Stimulated activated CD8-positive, alpha-beta memory T cell treated with anti-CD3 and anti-CD28 coated beads, Interleukin-12 subunit alpha, Interleukin-12 subunit beta, amount 100 ng/mL, for 24 hours (primary cell): Measurements from ENCODE around the gene ZNF750.
"Not testable (repeated sequence)": the region's sequence is repeated elsewhere in the genome, so short reads cannot be mapped to it uniquely, and the experiment has no call there.

Source experiments
- DNase-seq: peaks from one replicate; pipeline ENCODE4 v3.0.0-alpha.2; 2020; ENCODE audit errors: extremely low read depth

The ZNF750 gene

DNA sequence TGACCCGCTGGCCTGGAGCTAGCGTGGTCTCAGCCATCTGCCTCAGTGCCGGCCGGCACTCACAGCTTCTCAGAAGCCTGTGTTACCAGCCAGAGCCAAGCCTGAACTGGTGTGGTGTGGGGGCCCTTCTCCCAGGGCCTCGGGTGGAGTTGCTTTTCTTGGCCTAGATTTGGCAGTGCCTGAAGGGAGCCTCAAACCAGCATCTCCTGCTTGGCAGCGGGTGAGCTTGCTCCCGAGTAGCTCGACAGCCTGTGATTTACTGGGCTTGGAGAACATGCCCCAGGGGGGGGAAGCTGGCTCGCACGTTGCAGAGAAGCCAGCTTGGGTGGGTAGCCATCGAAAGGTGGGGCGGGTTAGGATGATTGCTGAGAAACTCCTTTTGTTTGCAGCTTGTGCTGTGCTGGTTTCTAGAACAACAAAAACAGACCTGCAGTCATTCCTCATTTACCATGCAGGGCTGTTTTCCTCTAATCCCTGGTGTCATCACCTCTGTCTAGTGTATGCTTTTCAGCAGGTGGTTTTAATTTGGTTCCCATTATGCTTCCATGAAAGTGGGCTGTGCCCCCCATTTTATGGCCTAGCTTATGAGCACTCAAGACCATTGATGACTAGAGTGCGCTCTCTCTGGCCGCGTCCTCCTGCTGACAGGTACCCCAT is 45.7 kb downstream of the ZNF750 start:
- DNase-seq = no peak

DNA sequence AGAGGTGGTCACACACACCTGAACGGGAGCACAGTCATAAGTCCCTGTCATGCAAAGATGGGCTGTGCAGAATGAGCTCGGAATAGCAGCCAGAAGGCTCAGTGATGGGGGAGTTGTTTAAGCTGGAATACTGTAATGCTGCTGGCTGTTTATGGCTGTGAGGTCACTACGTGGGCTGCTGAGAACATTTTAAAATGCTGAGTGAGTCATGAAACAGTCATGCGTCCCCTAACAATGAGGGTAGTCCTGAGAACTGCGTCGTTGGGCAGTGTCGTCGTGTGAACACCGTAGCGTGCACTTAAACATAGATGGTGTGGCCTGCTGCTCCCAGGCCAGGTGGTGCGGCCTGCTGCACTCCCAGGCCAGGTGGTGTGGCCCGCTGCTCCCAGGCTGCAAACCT is 48.3 kb downstream of the ZNF750 start:
- no peak for DNase-seq

DNA sequence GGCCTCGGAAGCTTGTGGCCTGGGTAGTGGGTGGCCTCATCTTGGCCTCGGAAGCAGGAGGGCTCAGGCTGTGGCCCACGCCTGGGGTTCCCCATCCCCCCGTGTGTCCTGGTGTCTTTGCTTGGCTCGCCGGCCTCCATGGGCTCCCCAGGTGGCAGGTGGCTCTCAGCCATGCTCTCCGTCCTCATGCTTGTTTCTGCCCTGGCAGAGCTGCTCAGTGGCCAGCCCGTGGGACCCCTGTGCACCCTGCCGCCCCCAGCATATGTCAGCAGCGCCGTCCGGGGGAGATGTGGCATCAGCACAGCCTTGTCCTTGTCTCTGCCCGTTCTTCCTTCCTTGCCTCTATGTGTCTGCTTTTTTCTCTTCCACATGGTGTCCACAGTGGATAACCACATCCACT is 49.4 kb downstream of the ZNF750 start:
- DNase-seq = no peak

DNA sequence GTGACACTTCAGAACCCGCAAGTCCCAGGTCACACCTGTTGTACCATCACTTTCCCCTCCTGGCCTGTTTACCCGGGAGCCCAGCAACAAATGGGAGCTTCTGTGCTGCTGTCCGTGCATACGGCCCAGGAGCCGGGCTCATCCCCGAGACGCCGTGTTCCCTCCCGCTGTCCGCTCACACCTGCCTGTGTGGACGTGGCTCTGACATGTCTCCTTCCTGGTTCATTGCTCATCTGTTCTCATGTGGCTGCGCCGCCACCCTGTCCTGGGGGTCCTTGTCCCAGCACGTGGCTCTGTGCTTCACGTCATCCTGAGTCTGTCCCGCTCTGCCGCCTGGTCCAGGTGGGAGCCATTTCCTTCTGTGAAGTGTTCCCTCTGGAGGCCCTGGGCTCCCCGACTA is 50.0 kb downstream of the ZNF750 start:
- DNase-seq = no peak

DNA sequence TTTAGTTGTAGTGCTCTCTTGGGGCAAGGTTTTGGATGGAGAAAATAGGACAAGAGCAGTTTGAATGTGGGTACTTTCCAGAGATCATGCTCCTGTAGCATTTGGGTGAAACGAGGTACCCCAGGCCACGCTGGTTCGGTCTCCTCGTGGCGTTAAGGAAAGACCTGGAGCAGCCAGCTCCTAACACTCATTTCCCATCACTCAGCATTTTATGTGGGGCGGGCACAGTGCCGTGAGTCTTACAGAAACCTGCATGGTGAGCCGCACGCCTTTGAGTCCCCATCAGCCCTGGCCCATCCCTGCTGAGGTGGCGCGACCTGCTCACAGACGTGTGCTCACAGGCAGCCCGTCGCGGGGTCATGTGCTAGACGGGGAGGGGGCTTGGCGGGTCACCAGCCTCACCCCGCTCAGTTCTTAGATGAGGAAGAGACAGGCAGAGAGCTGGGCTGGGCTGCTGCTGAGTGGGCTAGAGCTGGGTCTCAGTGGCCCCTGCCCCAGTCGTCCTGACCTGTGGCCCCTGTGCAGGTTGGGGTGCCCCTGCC is 50.7 kb downstream of the ZNF750 start:
- DNase-seq = no peak

DNA sequence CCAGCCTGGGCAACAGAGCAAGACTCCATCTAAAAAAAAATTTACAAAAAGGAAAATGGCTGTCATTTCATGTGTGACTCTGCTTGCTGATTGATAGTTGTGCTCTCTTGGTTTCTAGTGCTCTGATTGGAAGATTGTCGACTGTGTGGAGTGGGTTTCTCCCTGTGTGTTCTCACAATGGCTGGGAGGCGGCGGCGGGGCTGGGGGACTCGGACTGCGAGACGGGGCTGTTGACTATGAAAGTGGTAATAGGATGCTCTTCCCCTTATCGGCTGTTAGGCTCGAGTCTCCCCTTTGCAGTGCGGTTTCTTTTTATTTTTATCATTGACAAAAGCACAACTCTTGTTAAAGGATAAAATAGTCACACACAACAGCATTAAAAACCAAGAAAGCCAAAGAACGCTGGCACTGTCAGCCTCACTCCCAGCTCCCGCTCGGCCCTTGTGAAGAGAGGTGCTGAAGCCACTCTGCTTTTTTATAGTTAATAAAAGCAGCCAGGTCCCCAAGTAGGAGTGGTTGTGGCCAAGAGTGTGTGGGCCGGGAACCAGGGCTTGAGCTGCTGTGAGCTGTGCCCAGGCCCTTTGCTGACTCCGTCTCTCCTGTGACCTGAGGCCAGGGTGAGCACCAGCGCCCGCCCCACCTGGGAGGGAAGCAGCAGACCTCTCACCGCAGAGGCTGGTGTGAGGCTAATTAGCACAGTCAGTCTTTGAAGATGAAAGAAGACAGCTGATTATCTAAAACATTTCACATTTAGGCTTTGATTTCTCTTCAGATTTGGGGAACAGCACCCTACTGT is 51.4 kb downstream of the ZNF750 start:
- no peak for DNase-seq

DNA sequence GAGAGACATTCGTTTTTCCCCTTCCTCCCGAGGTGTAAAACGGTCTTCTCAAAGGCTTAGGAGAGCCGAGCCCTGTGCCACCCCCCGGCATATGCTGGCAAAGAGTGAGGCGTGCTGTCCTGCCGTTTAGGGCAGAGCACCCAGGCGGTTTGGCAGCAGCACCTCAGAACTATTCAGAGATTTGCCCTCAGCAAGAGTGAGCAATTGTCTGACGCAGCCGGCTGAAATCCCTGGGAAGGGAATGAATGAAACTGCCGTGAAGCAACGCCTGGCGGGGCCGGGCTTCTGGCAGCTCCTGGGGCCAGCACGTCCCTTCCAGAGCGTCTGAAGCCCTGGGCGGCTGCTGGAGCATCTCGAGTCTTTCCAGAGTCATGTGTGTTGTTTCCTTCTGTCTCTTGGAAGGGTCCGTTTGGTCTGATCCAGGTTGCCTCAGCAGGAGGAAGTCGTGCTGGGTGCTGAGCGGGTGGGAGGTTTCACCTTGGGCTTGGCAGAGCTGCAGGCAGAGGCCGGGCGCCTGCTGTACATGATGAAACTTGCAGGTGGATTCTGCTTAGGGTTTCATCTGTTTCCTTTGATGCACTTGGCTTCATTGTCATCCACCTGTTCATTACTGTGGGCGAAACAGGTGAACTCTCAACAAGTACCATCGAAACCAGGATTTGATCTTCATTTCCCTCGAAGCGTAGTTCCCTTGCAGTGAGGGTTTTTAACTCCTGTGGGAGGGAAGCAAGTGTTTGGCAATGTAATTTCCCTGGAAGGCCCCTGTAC is 52.6 kb downstream of the ZNF750 start:
- DNase-seq = no peak

DNA sequence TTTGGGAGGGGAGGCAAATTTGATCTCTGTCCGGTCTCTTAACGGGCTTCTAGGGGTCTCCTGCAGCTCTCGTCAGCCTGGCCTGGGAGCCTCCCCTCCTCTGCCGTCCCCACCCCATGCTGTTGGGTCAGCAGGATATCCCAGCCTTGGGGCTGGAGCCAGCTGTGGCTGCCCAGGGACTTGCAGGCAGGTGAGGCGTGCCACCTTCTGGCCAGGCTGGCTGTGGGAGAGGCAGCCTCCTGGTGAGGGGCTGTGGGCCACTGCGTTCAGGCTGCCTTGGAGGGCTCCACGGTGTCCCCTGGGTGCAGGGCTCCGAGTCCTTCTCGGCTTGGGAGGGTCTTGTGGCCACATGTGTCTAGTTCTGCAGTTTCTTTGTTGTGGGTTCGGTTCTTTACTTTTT is 53.4 kb downstream of the ZNF750 start:
- no peak for DNase-seq

DNA sequence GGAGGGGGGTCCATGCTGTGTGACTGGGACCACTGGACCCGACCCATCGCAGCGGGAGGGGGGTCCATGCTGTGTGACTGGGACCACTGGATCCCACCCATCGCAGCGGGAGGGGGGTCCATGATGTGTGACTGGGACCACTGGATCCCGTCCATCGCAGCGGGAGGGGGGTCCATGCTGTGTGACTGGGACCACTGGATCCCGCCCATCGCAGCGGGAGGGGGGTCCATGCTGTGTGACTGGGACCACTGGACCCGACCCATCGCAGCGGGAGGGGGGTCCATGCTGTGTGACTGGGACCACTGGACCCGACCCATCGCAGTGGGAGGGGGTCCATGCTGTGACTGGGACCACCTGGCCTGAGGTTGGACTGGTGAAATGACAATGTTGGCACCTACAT is 54.2 kb downstream of the ZNF750 start:
- not testable (repeated sequence) for DNase-seq

DNA sequence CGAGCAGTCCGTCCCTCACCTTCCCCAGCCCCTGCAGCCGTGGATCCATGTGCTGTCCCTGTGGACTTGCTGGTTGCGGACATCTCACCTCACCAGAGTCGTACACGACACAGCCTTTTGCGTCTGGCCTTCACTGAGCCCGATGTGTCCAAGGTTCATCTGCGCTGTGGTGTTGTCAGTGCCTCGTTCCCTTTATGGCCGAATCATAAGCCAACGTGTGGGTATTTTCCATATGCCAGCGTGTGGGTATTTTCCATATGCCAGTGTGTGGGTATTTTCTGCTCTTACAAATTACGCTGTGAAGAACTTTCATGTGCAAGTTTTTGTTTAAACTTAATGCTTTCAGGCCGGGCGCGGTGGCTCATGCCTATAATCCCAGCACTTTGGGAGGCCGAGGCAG is 56.3 kb downstream of the ZNF750 start:
- no peak for DNase-seq

DNA sequence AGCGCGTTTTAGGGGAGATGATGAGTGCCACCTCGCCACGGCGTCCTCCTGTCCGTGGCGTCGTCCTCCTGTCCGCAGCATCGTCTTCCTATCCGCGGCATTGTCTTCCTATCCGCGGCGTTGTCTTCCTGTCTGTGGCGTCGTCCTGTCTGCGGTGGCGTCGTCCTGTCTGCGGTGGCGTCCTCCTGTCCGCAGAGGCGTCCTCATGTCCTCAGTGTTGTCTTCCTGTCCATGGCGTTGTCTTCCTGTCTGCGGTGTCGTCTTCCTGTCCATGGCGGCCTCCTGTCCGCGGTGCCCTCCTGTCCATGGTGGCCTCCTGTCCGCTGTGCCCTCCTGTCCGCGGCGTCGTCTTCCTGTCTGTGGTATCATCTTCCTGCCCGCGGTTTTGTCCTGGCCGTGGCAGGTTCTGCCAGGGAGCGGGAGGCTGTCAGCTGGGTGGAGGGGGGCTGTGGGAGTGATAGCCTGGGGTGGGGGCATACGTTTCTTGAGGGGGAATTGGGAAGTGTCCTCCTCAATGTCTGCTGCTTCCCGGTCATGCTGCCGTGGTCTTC is 57.1 kb downstream of the ZNF750 start:
- no peak for DNase-seq

DNA sequence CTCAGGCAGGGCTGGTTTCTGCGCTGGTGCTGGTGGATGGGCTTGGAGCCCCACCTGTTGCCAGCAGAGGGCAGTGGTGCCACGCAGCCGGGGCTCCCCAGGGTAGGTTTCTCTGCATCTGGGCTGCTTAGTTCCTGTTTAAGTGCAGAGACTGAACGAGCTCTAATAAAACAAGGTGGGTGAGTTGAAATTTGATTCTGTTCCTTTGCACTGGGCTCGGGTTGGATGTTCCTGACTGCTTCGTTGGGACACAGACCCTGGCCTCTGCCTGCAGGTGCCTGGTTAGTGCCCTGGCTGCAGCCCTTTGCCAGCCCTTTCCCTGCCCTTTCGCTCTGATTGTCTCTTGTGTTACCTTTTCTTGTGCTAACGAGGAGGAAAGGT is 57.9 kb downstream of the ZNF750 start:
- peak; percentile 44 for DNase-seq

DNA sequence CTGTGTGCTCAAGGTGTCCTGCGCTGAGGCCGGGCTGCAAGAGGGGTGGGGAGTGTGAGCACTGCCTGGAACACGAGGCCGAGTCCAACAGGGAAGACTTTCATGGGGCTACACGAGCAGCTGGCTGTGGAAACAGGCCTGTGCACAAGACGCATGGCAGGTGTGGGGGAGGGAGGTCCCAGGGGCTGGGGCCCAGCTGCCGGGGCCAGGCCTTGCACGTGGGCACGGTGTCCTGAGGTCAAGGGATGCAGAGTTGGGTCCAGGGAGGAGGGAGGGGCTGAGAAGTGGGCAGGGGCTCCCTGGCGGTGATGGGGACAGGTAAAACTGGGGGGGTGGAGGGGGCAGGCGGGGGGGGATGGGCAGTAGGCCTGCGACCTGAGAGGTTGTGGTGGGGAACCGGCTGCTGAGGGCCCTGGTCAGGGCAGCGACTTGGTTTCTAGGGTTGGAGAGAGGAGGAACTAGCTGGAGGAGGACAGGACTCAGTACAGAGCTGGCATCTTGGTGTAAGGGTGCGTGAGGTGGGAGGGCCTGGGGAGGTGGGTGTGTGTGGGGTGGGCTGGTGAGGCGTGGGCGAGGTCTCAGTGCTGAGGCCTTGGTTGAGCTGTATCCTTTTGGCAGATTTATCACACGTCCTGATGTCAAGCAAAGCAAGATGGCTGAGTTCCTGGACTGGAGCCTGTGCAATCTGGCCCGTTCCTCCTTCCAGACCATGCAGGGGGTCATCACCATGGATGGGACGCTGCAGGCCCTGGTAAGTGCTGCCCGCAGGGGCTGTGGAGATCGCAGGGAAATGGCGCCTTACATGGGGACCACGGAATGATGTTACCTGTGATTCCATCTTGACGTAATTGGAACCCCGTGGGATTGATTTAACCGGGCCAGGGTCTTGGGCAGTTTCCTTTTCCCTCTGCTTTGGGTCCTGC is 58.6 kb downstream of the ZNF750 start:
- DNase-seq = no peak

DNA sequence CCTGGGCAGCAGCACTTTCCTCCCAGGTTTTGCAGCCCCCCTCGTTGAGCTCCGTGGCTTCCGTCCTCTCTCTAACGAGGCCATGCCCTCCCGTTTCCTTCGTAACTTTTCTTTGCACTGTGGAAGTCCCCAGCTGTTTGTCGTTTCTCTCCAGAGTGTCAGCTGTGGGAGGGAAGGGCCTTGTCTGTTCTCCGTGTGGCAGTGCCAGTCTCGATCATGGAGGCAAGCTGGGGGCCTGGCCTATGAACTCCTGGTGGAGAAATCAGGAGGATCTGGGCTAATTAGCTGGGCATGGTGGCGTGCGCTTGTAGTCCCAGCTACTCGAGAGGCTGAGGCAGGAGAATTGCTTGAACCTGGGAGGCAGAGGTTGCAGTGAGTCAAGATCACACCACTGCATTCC is 59.6 kb downstream of the ZNF750 start:
- no peak for DNase-seq

DNA sequence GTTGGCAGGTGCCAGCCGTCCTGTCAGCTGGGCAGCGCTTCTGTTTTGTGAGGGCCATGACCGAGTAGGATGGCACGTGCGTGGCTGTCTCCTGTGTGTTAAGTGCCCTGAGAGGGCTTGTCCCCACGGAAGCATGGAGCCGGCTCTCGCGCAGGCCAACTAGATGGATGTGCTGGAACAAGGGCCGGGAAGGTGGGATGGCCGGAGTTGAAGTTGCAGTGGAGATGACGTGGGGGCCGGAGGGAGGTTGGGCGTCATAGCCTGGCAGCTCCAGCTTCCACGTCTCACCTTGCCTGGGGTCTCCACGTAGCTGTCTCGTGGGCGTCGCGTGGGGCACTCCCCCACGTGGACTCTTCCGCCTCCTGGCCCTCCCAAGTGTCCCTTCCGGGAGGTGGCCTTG is 60.3 kb downstream of the ZNF750 start:
- no peak for DNase-seq
